Thymus (tissue), 11 donors: ENCODE results near the gene PIEZO2. TPM values are rescaled to one million over a fixed set of nuclear protein-coding genes. Genes with fewer than 3 reads are reported as not detected.

ENCODE experiments used
- DNase-seq, 9 donors: peaks; one replicate each; pipeline ENCODE4 v3.0.0-alpha.2; 2013; ENCODE audit warnings: low spot score in 9 of 9, low read depth in 6 of 9, missing footprints in 1 of 9
- H3K27ac ChIP-seq, 2 donors: one replicate each; pipeline ENCODE4 v1.5.1; 2013; ENCODE audit warnings: control low read depth in 1 of 2, low read depth in 1 of 2, low read length in 1 of 2, mild to moderate bottlenecking in 1 of 2, moderate library complexity in 1 of 2
- H3K27me3 ChIP-seq, 2 donors: one replicate each; pipeline ENCODE4 v1.5.1; 2013; ENCODE audit warnings: low read length in 1 of 2; ENCODE audit not compliant: control insufficient read depth in 2 of 2, insufficient read depth in 1 of 2
- H3K36me3 ChIP-seq, 2 donors: one replicate each; pipeline ENCODE4 v1.5.1; 2013; ENCODE audit warnings: low read length in 1 of 2, mild to moderate bottlenecking in 1 of 2, moderate library complexity in 1 of 2; ENCODE audit not compliant: control insufficient read depth in 2 of 2, insufficient read depth in 2 of 2
- H3K4me1 ChIP-seq, 2 donors: one replicate each; pipeline ENCODE4 v1.5.1; 2013; ENCODE audit warnings: low read length in 2 of 2; ENCODE audit not compliant: control insufficient read depth in 2 of 2, insufficient read depth in 2 of 2
- H3K4me3 ChIP-seq, 2 donors: one replicate each; pipeline ENCODE4 v1.5.1; 2013; ENCODE audit warnings: low read length in 2 of 2, control low read depth in 1 of 2, mild to moderate bottlenecking in 1 of 2
- H3K9me3 ChIP-seq, 2 donors: one replicate each; pipeline ENCODE4 v1.5.1; 2013; ENCODE audit warnings: low read length in 1 of 2, mild to moderate bottlenecking in 1 of 2; ENCODE audit not compliant: control insufficient read depth in 2 of 2, insufficient read depth in 1 of 2
- WGBS: extraction: QIAGEN DNeasy Blood & Tissue Kit; methylation state at CpG from one replicate; pipeline ENCODE4 v1.1.7; 2013; 5-methylcytosine and 5-hydroxymethylcytosine counted together
- polyA plus RNA-seq: library from polyadenylated mRNA; stranded (reverse); fragments of 200-250 nt; gene quantifications from one replicate; pipeline ENCODE4 v1.2.3, GENCODE V29; 2013
- total RNA-seq: library from RNA; stranded (reverse); fragments of 120-200 nt; gene quantifications from one replicate; pipeline ENCODE4 v1.2.4, GENCODE V29; 2013
- donor health status: healthy.

Gene PIEZO2
- total and polyA plus RNA-seq, 2 donors, result 1.5 to 3.2 TPM

DNA sequence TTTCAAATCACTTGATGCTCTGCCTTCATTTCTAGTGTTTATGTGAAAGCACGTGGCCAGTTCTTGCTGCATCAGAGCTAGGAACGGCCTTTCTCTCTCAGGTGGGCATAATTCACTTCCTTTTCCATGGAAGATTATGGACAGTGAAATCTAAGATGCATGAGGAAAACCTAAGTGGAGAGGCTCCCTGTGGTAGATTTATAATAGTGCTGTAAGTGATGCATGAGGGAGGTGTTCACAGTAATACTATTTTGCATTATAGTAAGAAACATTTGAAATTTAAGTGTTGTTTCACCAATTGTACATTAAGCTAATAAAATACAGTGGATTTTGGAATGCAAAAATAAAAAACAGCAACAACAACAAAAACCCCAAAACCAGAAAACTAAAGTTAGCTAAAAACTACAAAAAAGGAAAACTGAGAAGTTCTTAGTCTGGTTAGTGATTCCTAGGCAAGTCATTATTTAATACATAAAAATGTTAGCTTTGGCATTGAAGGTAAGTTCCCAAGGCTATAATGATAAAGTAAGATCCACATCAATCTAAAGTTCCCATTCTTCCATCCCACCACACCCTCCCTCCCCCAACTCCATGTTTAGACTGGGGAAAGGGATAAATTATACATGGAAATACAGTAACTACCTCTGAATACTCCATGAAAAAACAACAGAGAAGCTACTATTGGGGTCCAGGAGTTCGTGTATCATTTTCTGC lies 469.7 kb downstream of the PIEZO2 start:
- Histone ChIP-seq H3K4me3 (no peak overlapping the region), H3K9me3 (no peaks in the 10 kb centered on the region), H3K27ac (no peak overlapping the region), H3K4me1 (no peaks in the 10 kb centered on the region), H3K36me3 (no peaks in the 10 kb centered on the region), H3K27me3 (no peaks in the 10 kb centered on the region)
- 93% methylated on average over 3 of the region's 3 CpGs for WGBS
- no peak for DNase-seq

DNA sequence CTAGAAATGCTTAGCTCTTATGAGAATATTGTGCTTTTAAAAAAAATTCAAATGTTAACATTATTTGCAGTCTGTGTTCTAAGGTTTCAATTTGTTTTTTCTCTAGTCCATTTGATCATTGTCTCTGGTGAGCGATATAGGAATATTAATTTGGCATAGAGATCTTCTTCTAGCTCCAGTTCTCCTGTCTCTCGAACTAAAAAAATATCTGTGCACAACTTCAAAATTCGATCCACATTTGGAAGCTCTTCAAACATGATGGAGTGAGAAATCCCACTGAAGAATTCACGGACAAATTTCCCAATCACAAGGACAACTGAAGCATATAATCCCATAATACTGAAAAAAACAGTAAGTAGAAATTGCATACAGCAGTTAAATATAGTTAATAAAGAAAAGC lies 477.9 kb downstream of the PIEZO2 start:
- DNase-seq, result no peak
- WGBS, result 94% methylated on average over 4 of the region's 4 CpGs
- peaks cover 0 to 7% of the 10 kb centered on the region in 2 donors for H3K4me1 ChIP-seq

DNA sequence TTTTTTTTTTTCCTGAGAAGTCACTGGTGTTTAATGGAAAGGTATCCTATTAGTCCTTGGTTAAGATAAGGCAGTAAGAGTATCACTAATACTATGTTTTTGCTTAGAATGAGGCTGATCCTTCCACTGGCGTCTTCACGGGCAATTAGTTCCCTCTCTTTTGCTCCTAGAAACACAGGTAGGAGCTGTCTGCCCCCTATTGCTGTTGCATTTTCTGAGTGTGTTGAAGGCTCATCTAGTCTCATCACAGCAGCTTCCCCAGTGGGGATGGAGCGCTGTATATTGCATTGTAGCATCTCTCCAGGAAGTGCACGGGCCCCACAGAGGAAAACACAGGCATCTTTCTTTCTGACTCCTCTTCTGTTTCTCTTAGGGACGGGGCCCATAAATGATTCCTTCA lies 478.5 kb downstream of the PIEZO2 start:
- no peaks in the 10 kb centered on the region for H3K27me3 ChIP-seq
- H3K4me3 ChIP-seq, result no peak overlapping the region
- H3K36me3 ChIP-seq, result no peaks in the 10 kb centered on the region
- peak in 1 of 9 donors; percentile 5 for DNase-seq
- WGBS, result 91% methylated on average over 5 of the region's 5 CpGs
- H3K9me3 ChIP-seq, result no peaks in the 10 kb centered on the region
- H3K4me1 ChIP-seq, result peaks cover 0 to 7% of the 10 kb centered on the region in 2 donors
- H3K27ac ChIP-seq, result no peak overlapping the region

More for the DNA sequence above, 477.9 kb downstream of the PIEZO2 start:
- Histone ChIP-seq H3K36me3 (no peaks in the 10 kb centered on the region), H3K27me3 (no peaks in the 10 kb centered on the region), H3K4me3 (no peak overlapping the region), H3K9me3 (no peaks in the 10 kb centered on the region), H3K27ac (no peak overlapping the region)

DNA sequence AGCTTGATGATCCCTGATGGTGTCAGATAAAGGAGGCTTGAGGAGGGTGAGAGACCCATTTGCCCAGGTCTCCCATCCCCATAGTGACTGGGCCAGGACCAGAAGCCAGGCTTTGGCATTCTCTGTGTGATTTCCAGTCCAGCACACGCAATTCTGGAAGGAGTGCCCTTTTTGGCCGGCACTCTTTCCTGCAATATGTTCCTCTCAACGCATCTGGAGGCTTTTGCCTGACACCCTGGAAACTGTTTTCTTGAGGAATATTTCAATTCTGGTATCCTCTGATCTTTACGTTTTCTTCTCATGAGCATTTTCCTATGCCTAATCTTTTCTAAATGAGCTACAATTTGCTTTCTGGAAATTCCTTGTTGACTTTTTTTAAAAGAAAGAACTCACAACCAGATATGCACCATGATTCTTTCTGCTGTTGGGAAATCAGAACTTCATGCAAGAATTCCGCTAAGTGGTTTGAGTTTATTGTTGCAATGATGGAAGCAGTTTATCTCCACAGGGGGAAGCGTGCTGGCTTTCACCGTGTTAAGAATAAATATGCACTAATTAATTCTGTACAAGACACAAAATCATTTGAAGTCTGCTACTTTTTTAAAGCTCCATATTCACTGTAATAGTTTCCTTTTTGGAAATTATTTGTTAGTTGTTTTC lies 479.8 kb downstream of the PIEZO2 start:
- no peaks in the 10 kb centered on the region for H3K36me3 ChIP-seq

DNA sequence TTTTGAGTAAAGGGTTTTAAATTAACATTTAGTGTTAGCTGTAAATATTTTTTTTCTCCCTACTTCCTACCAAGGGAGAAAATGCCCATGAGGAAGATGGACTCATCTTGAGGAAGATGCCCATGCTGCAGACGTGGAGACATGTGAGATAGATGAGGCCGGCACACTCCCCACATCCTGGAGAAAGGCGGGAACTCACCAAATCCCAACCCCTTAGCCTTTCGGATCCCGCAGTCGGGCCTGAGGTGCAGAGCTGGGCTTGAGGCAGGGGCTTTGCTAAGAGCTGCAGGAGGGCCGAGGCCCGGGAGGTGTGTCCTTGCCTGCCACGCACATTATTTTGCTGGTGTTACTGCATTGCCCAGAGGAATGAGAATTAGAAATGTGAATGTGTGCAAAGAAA lies 485.6 kb downstream of the PIEZO2 start:
- DNase-seq, result no peak
- no peaks in the 10 kb centered on the region for H3K27me3 ChIP-seq
- peaks cover 0 to 18% of the 10 kb centered on the region in 2 donors for H3K4me1 ChIP-seq
- H3K27ac ChIP-seq, result no peak overlapping the region
- H3K36me3 ChIP-seq, result no peaks in the 10 kb centered on the region
- no peaks in the 10 kb centered on the region for H3K9me3 ChIP-seq
- H3K4me3 ChIP-seq, result no peak overlapping the region
- WGBS, result 86% methylated on average over 9 of the region's 9 CpGs

More for the DNA sequence above, 479.8 kb downstream of the PIEZO2 start:
- no peak for DNase-seq
- no peaks in the 10 kb centered on the region for H3K27me3 ChIP-seq
- H3K4me3 ChIP-seq, result no peak overlapping the region
- 97% methylated on average over 7 of the region's 7 CpGs for WGBS
- H3K4me1 ChIP-seq, result peaks cover 0 to 7% of the 10 kb centered on the region in 2 donors
- H3K9me3 ChIP-seq, result no peaks in the 10 kb centered on the region
- H3K27ac ChIP-seq, result no peak overlapping the region

DNA sequence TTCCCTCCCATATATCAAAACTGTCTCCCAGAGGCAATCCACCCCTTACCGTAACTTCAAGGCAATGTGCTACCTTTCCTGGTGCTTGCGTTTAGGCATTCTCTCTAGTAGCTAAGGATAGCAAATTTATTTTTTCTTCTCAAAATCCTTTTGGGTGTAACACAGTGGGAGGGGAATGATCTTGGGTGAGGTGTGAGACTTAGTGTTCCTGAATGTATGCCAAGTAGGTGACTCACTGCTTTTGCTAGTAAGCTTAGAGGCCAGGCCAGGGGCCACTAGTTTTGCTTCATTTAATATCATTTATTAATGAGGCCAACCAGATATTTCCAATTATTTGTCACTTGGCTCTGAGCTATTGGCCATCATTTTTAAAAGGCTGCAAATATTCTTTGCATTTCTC lies 488.1 kb downstream of the PIEZO2 start:
- H3K4me1 ChIP-seq, result peaks cover 0 to 11% of the 10 kb centered on the region in 2 donors
- no peak overlapping the region for H3K27ac ChIP-seq
- 96% methylated on average over 2 of the region's 2 CpGs for WGBS
- H3K9me3 ChIP-seq, result no peaks in the 10 kb centered on the region
- H3K27me3 ChIP-seq, result no peaks in the 10 kb centered on the region
- H3K4me3 ChIP-seq, result no peak overlapping the region
- H3K36me3 ChIP-seq, result no peaks in the 10 kb centered on the region
- DNase-seq, result no peak

DNA sequence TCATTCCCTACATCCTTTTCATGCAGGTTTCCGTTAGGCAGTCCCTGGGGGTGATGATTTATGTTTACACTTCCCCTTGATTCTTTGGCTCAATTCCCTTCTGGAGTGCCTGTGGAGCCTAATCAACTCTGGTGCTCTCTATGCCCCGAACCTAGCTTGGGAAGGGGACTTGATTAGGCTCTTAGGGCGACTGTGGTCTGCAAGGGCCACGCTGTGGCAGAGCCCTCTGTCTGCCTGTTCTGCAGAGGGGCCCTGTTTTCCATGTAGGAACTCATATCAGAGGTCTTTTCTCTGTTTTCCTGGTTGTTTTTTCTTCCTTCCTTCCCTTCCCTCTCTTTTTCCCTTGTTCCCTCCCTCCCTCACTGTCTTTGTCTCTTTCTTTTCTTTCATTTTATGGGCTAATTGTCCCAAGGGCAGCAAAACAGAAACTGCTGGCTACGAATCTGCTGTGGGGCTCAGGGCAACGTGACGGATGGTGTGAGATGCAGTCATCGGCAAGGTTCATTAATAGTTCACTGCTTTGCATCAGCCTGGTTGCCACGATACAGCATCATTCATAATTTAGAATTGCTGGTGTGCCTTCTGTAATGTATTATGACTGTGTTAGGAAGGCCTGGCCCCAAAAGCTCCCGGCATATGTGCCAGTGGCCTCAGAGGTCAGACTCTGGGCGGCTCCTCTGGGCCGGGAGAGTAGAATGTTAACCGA lies 489.0 kb downstream of the PIEZO2 start:
- WGBS, result 86% methylated on average over 13 of the region's 13 CpGs
- Histone ChIP-seq H3K27ac (peak overlapping the region in 1 of 2 donors; percentile 30), H3K27me3 (no peaks in the 10 kb centered on the region), H3K36me3 (no peaks in the 10 kb centered on the region), H3K9me3 (no peaks in the 10 kb centered on the region), H3K4me3 (no peak overlapping the region), H3K4me1 (peaks cover 0 to 11% of the 10 kb centered on the region in 2 donors)
- no peak for DNase-seq

DNA sequence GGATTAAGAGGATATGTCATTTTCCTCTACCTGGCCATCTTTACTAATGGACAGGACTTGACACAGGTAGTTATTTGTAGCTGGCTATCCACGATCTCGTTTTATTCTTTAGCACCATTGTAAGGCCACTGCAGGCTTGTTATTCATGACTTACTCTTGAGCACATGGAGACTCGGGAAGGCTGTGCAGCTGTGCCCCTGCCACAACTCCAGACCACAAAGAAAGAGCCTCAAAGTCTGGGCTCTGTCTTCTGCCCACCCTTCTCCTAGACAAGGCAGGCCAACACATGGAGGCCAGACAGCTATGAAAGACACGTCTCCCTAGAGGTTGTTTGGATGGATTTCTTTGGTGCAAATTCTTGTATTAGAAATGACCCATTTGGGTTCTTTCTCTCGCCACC lies 489.8 kb downstream of the PIEZO2 start:
- Histone ChIP-seq H3K27ac (no peak overlapping the region), H3K4me3 (no peak overlapping the region), H3K9me3 (no peaks in the 10 kb centered on the region), H3K36me3 (no peaks in the 10 kb centered on the region), H3K4me1 (peaks cover 0 to 11% of the 10 kb centered on the region in 2 donors), H3K27me3 (no peaks in the 10 kb centered on the region)
- 25% methylated on average over 5 of the region's 5 CpGs for WGBS
- peak in 1 of 9 donors; percentile 13 for DNase-seq

DNA sequence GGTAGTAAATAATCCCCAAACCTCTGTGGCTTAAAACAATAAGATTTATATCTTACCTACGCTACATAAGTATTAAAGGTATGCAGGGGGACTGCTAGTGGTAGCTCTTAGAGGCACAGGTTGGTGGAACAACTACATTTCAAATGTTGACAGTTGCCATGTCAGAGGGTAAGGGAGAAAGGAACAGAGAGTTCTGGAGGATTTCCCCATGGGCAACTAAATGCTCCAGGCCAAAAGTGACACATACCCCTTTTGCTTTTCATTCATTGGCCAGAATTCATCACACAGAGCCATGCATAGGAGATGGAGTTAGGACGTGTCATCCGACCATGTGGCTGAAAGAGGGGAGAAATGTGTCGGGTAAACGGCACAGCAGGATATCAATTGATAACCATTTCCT lies 490.4 kb downstream of the PIEZO2 start:
- Histone ChIP-seq H3K4me1 (peaks cover 0 to 11% of the 10 kb centered on the region in 2 donors), H3K27me3 (no peaks in the 10 kb centered on the region), H3K9me3 (no peaks in the 10 kb centered on the region), H3K4me3 (no peak overlapping the region), H3K27ac (no peak overlapping the region), H3K36me3 (no peaks in the 10 kb centered on the region)
- 78% methylated on average over 5 of the region's 5 CpGs for WGBS
- no peak for DNase-seq
